Measurements from ENCODE around the gene SUMF1. TPM values are rescaled to one million over a fixed set of nuclear protein-coding genes. Genes with fewer than 3 reads are reported as not detected.
A peak's percentile ranks its signal among the peaks of the same experiment; 100 is the strongest.

SUMF1 gene
- total and polyA plus RNA-seq, 2 of the 13 experiments (the other 11 are each of a cell fraction or from before 2014, with no cell fraction given), result 18.5 to 28.9 TPM

DNA sequence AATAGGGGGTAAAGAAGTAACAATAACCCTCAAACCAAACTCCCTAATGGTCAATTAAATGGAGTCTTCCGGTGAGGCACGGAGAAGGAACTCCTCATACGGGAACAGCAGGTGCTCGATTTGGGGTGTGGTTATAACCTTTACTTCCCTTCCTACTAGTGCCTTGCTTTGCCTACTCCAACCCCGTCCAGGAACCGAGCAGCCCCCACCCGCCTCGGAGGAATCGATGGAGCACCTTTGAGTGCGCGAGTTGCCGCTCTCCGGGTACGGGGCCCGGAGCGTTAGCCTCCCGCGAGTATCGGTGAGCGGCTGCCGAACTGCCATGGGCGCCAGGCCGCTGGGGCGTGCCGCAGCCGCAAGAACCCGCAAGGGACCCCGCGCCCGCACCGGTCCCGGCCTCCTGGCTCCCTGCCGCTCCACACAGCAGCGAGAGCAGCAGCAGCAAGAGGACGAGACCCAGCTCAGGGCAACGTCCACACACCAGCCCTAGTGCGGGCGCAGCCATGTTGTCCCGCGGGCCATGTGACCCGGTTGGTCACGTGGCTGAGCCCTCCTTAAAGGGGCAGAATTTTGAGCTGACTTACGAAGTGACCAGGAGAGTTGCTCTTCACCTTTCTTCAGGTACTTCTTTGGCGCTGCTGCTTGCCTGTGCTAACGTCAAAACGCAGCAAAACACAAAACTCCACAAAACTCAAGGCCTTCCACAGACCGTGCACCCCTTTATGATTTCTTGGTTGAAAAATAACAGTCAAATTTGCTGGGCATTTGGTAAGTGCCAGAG, at the start of gene SUMF1 (continued):
- TF ChIP-seq, protein P1, sequence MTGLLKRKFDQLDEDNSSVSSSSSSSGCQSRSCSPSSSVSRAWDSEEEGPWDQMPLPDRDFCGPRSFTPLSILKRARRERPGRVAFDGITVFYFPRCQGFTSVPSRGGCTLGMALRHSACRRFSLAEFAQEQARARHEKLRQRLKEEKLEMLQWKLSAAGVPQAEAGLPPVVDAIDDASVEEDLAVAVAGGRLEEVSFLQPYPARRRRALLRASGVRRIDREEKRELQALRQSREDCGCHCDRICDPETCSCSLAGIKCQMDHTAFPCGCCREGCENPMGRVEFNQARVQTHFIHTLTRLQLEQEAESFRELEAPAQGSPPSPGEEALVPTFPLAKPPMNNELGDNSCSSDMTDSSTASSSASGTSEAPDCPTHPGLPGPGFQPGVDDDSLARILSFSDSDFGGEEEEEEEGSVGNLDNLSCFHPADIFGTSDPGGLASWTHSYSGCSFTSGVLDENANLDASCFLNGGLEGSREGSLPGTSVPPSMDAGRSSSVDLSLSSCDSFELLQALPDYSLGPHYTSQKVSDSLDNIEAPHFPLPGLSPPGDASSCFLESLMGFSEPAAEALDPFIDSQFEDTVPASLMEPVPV (CRISPR knock-in tag; IDR thresholded peaks at IDR 0.05), result peak; percentile 88; the same call in 1 of the 2 replicates
- TF ChIP-seq PHB2 (IDR thresholded peaks at IDR 0.05; ENCODE audit: partially characterized antibody) (no peak), KDM4B (CRISPR knock-in tag; IDR thresholded peaks at IDR 0.05) (no peak), SNAPC2 (CRISPR knock-in tag; IDR thresholded peaks at IDR 0.05) (peak; percentile 80; the same call in 1 of the 2 replicates), MAF1 (CRISPR knock-in tag; IDR thresholded peaks at IDR 0.05; ENCODE audit: borderline replicate concordance) (peak; percentile 63; the same call in 1 of the 2 replicates), ZNF34 (CRISPR knock-in tag; IDR thresholded peaks at IDR 0.05; ENCODE audit: borderline replicate concordance) (0 out of 2 replicates have a peak, but pooled peaks have one; percentile 57), KDM3A (CRISPR knock-in tag; IDR thresholded peaks at IDR 0.05; ENCODE audit: low read depth) (peak; percentile 90), HMG20A (CRISPR knock-in tag; IDR thresholded peaks at IDR 0.05; ENCODE audit: borderline replicate concordance) (no peak), BRCA1 (CRISPR knock-in tag; IDR thresholded peaks at IDR 0.05) (no peak; the same call in none of the 2 replicates), ZNF652 (CRISPR knock-in tag; IDR thresholded peaks at IDR 0.05; ENCODE audit: borderline replicate concordance, low read depth) (no peak), PAF1 (CRISPR knock-in tag; IDR thresholded peaks at IDR 0.05) (no peak), ZBTB7B (CRISPR knock-in tag; IDR thresholded peaks at IDR 0.05) (peak; percentile 77), JUN (CRISPR knock-in tag; IDR thresholded peaks at IDR 0.05) (0 out of 2 replicates have a peak, but pooled peaks have one; percentile 16), ZNF782 (CRISPR knock-in tag; IDR thresholded peaks at IDR 0.05; ENCODE audit: borderline replicate concordance) (peak; percentile 86; the same call in 1 of the 2 replicates), JARID2 (CRISPR knock-in tag; IDR thresholded peaks at IDR 0.05; ENCODE audit: insufficient replicate concordance) (peak; percentile 92), MYNN (CRISPR knock-in tag; IDR thresholded peaks at IDR 0.05; ENCODE audit: low read depth) (no peak), SPEN (CRISPR knock-in tag; IDR thresholded peaks at IDR 0.05; ENCODE audit: low read depth) (peak; percentile 91), PHF8 (CRISPR knock-in tag; IDR thresholded peaks at IDR 0.05) (peak; percentile 98), ZNF557 (CRISPR knock-in tag; IDR thresholded peaks at IDR 0.05) (no peak), MBD4 (IDR thresholded peaks at IDR 0.05; ENCODE audit: borderline replicate concordance, low read length) (no peak), GZF1 (CRISPR knock-in tag; IDR thresholded peaks at IDR 0.05) (peak; percentile 85; the same call in 1 of the 2 replicates), ZBTB1 (CRISPR knock-in tag; IDR thresholded peaks at IDR 0.05; ENCODE audit: borderline replicate concordance) (no peak)
- TF ChIP-seq, protein P2, sequence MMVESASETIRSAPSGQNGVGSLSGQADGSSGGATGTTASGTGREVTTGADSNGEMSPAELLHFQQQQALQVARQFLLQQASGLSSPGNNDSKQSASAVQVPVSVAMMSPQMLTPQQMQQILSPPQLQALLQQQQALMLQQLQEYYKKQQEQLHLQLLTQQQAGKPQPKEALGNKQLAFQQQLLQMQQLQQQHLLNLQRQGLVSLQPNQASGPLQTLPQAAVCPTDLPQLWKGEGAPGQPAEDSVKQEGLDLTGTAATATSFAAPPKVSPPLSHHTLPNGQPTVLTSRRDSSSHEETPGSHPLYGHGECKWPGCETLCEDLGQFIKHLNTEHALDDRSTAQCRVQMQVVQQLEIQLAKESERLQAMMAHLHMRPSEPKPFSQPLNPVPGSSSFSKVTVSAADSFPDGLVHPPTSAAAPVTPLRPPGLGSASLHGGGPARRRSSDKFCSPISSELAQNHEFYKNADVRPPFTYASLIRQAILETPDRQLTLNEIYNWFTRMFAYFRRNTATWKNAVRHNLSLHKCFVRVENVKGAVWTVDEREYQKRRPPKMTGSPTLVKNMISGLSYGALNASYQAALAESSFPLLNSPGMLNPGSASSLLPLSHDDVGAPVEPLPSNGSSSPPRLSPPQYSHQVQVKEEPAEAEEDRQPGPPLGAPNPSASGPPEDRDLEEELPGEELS (CRISPR knock-in tag; IDR thresholded peaks at IDR 0.05), result no peak
- TF ChIP-seq, protein P3, sequence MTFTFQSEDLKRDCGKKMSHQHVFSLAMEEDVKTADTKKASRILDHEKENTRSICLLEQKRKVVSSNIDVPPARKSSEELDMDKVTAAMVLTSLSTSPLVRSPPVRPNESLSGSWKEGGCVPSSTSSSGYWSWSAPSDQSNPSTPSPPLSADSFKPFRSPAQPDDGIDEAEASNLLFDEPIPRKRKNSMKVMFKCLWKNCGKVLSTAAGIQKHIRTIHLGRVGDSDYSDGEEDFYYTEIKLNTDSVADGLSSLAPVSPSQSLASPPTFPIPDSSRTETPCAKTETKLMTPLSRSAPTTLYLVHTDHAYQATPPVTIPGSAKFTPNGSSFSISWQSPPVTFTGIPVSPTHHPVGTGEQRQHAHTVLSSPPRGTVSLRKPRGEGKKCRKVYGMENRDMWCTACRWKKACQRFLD (CRISPR knock-in tag; IDR thresholded peaks at IDR 0.05; ENCODE audit: borderline replicate concordance), result peak; percentile 95
- TF ChIP-seq, protein P4, sequence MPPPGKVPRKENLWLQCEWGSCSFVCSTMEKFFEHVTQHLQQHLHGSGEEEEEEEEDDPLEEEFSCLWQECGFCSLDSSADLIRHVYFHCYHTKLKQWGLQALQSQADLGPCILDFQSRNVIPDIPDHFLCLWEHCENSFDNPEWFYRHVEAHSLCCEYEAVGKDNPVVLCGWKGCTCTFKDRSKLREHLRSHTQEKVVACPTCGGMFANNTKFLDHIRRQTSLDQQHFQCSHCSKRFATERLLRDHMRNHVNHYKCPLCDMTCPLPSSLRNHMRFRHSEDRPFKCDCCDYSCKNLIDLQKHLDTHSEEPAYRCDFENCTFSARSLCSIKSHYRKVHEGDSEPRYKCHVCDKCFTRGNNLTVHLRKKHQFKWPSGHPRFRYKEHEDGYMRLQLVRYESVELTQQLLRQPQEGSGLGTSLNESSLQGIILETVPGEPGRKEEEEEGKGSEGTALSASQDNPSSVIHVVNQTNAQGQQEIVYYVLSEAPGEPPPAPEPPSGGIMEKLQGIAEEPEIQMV (CRISPR knock-in tag; IDR thresholded peaks at IDR 0.05; ENCODE audit: low read depth), result peak; percentile 83; the same call in 1 of the 2 replicates
